Ishikawa (cell line): Measurements from ENCODE around the gene IL17C.

Source experiments
- CEBPB ChIP-seq: IDR thresholded peaks from 2 replicates; pipeline ENCODE4 v1.6.1; 2012
- CREB1 ChIP-seq: IDR thresholded peaks from 2 replicates; pipeline ENCODE4 v1.6.1; 2012; ENCODE audit warnings: low read depth
- EGR1 ChIP-seq: IDR thresholded peaks from 2 replicates; pipeline ENCODE4 v1.6.1; 2012
- EP300 ChIP-seq: IDR thresholded peaks from 2 replicates; pipeline ENCODE4 v1.6.1; 2012; ENCODE audit warnings: borderline replicate concordance
- FOXM1 ChIP-seq: IDR thresholded peaks from 2 replicates; pipeline ENCODE4 v1.6.1; 2012; ENCODE audit warnings: low read depth, borderline replicate concordance
- NFIC ChIP-seq: IDR thresholded peaks from 2 replicates; pipeline ENCODE4 v1.6.1; 2012
- RAD21 ChIP-seq: IDR thresholded peaks from 2 replicates; pipeline ENCODE4 v1.6.1; 2012; ENCODE audit warnings: low read depth
- TAF1 ChIP-seq: IDR thresholded peaks from 2 replicates; pipeline ENCODE4 v1.6.1; 2012; ENCODE audit warnings: low read depth, mild to moderate bottlenecking
- TCF12 ChIP-seq: IDR thresholded peaks from 2 replicates; pipeline ENCODE4 v1.6.1; 2012; ENCODE audit warnings: low read depth
- TEAD4 ChIP-seq: IDR thresholded peaks from 2 replicates; pipeline ENCODE4 v1.6.1; 2012
- YY1 ChIP-seq: IDR thresholded peaks from 2 replicates; pipeline ENCODE4 v1.6.1; 2012; ENCODE audit warnings: low read depth
- ZBTB7A ChIP-seq: IDR thresholded peaks from 2 replicates; pipeline ENCODE4 v1.6.1; 2012; ENCODE audit warnings: low read depth
- TF ChIP-seq, protein P1 (sequence below): IDR thresholded peaks from 2 replicates; pipeline ENCODE4 v1.6.1; 2012
- TF ChIP-seq, protein P2 (sequence below): IDR thresholded peaks from 2 replicates; pipeline ENCODE4 v1.6.1; 2012
- TF ChIP-seq, protein P3 (sequence below): IDR thresholded peaks from 2 replicates; pipeline ENCODE4 v1.6.1; 2012; ENCODE audit warnings: low read depth, mild to moderate bottlenecking

The IL17C gene

DNA sequence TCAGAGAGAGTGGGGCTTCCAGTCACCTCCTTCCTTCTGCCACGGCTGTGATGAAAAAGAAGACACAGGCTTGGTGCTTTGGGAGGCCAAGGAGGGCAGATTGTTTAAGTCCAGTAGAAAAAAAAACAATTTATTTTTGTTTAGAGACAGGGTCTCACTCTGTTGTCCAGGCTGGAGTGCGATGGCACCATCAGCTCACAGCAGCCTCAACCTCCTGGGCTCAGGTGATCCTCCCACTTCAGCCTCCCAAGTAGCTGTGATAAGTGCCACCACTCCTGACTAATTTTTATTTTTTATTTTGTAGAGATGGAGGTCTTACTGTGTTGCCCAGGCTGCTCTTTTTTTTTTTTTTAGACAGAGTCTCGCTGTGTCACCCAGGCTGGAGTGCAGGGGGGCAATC, 27.2 kb downstream of the IL17C start:
- TF ChIP-seq TCF12 (no peak), NFIC (no peak), CREB1 (no peak), CEBPB (no peak), TEAD4 (no peak), YY1 (no peak), ZBTB7A (no peak)
- TF ChIP-seq, protein P1, sequence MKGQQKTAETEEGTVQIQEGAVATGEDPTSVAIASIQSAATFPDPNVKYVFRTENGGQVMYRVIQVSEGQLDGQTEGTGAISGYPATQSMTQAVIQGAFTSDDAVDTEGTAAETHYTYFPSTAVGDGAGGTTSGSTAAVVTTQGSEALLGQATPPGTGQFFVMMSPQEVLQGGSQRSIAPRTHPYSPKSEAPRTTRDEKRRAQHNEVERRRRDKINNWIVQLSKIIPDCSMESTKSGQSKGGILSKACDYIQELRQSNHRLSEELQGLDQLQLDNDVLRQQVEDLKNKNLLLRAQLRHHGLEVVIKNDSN: no peak

DNA sequence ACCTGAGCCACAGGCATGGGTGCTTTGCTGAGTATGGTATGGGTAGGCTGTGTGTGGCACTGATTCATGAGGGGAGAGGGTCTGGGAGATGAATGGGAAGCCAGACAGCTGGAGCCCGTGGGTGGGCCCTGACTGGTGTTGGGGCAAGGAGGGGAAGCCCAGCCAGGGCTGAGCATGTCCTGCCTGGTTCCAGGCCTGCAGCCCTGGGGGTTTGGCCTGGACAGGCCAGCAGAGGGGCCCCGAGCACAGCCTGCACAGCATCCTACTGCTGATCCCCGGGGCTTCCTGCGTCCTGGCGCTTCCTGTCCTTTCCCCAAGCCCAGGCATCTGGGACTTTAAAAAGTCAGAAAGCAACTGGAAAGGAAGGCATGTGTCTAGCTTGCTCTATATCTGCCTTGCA, 29.1 kb downstream of the IL17C start:
- no peak for TF ChIP-seq TAF1
- no peak for TF ChIP-seq EGR1
- TF ChIP-seq, protein P2, sequence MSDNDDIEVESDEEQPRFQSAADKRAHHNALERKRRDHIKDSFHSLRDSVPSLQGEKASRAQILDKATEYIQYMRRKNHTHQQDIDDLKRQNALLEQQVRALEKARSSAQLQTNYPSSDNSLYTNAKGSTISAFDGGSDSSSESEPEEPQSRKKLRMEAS: no peak
- TF ChIP-seq TEAD4: no peak
- TF ChIP-seq CEBPB: no peak
- TF ChIP-seq EP300: no peak
- no peak for TF ChIP-seq YY1
- no peak for TF ChIP-seq CREB1
- TF ChIP-seq, protein P3, sequence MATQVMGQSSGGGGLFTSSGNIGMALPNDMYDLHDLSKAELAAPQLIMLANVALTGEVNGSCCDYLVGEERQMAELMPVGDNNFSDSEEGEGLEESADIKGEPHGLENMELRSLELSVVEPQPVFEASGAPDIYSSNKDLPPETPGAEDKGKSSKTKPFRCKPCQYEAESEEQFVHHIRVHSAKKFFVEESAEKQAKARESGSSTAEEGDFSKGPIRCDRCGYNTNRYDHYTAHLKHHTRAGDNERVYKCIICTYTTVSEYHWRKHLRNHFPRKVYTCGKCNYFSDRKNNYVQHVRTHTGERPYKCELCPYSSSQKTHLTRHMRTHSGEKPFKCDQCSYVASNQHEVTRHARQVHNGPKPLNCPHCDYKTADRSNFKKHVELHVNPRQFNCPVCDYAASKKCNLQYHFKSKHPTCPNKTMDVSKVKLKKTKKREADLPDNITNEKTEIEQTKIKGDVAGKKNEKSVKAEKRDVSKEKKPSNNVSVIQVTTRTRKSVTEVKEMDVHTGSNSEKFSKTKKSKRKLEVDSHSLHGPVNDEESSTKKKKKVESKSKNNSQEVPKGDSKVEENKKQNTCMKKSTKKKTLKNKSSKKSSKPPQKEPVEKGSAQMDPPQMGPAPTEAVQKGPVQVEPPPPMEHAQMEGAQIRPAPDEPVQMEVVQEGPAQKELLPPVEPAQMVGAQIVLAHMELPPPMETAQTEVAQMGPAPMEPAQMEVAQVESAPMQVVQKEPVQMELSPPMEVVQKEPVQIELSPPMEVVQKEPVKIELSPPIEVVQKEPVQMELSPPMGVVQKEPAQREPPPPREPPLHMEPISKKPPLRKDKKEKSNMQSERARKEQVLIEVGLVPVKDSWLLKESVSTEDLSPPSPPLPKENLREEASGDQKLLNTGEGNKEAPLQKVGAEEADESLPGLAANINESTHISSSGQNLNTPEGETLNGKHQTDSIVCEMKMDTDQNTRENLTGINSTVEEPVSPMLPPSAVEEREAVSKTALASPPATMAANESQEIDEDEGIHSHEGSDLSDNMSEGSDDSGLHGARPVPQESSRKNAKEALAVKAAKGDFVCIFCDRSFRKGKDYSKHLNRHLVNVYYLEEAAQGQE: no peak
- TF ChIP-seq NFIC: no peak
- TF ChIP-seq FOXM1: no peak
- TF ChIP-seq, protein P1: no peak
- no peak for TF ChIP-seq ZBTB7A

DNA sequence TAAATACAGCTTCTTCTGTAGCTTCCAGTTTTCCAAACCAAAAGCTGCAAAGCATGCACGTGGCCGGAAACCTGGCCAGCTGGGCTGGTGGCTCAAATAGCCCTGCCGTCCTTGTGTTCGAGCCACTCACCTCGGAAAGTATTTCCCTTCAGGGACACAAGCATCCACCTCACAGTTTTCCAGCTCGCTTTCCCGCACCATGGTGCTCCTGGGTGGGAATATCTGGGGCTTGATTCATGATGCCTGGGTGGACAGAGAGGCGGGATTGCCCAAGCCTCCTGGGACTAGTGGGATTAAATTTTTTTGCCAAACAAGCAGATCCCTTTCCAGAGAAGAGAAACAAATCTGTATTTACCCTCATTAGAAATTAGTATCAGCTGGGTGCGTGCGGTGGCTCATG, 31.6 kb downstream of the IL17C start:
- TF ChIP-seq NFIC: no peak
- TF ChIP-seq, protein P1: no peak
- no peak for TF ChIP-seq RAD21
- TF ChIP-seq, protein P2: no peak
- no peak for TF ChIP-seq ZBTB7A
- TF ChIP-seq TAF1: no peak
- TF ChIP-seq TCF12: no peak
- TF ChIP-seq, protein P3: no peak
- TF ChIP-seq EGR1: no peak
- no peak for TF ChIP-seq EP300
- no peak for TF ChIP-seq TEAD4
- no peak for TF ChIP-seq YY1
- no peak for TF ChIP-seq FOXM1
- no peak for TF ChIP-seq CEBPB

DNA sequence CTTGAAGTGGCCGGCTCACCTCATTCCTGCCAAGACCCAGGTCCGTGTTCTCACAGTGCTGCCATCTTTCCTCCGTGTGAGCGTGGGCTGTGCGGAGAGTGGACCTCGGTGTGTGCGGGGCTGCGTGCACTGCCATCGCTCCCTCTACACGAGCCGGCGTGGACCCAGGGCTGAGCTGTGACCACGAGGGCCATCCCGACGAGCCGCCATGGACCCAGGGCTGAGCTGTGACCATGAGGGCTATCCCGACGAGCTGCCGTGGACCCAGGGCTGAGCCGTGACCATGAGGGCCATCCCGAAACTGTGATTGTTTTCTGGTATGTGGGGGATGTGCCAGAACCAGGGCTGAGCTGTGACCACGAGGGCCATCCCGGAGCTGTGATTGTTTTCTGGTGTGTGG, 33.4 kb downstream of the IL17C start:
- TF ChIP-seq, protein P1: no peak
- no peak for TF ChIP-seq CREB1
- TF ChIP-seq ZBTB7A: no peak
- no peak for TF ChIP-seq RAD21
- TF ChIP-seq TEAD4: no peak
- no peak for TF ChIP-seq CEBPB
- no peak for TF ChIP-seq TCF12
- TF ChIP-seq, protein P3: no peak
- TF ChIP-seq FOXM1: no peak
- TF ChIP-seq TAF1: no peak
- TF ChIP-seq YY1: no peak
- TF ChIP-seq, protein P2: no peak
- TF ChIP-seq EGR1: no peak
- TF ChIP-seq EP300: no peak
- no peak for TF ChIP-seq NFIC
